NCI-H1092 treated with DMSO at 0.1 percent for 48 hours (cell line): ENCODE results near the gene FMN1.
"Not testable (repeated sequence)": the region's sequence is repeated elsewhere in the genome, so short reads cannot be mapped to it uniquely, and the experiment has no call there.

Experiments
- DNase-seq: peaks from one replicate; lab custom pipeline; 2025; lab: John Stamatoyannopoulos, UW

The FMN1 gene

GRCh38 chr15:32853592-32853991 lies 340.9 kb downstream of the FMN1 start:
- no peak for DNase-seq

GRCh38 chr15:32852771-32853170 lies 341.7 kb downstream of the FMN1 start:
- no peak for DNase-seq

- DNase-seq: no peak
These were observed 342.5 kb downstream of the FMN1 start for GRCh38 chr15:32852017-32852416.

GRCh38 chr15:32851572-32851971 lies 342.9 kb downstream of the FMN1 start:
- DNase-seq: no peak

- no peak for DNase-seq
These were observed 344.5 kb downstream of the FMN1 start for GRCh38 chr15:32849769-32850668.

- DNase-seq: not testable (repeated sequence)
These were observed 347.8 kb downstream of the FMN1 start for GRCh38 chr15:32846671-32847070.

GRCh38 chr15:32844118-32844711 lies 350.3 kb downstream of the FMN1 start:
- peak; percentile 51 for DNase-seq

- no peak for DNase-seq
These were observed 351.2 kb downstream of the FMN1 start for GRCh38 chr15:32843219-32843815.

GRCh38 chr15:32842081-32842480 lies 352.4 kb downstream of the FMN1 start:
- DNase-seq: no peak

- no peak for DNase-seq
These were observed 353.8 kb downstream of the FMN1 start for GRCh38 chr15:32840507-32841245.

GRCh38 chr15:32838820-32839219 lies 355.7 kb downstream of the FMN1 start:
- DNase-seq: peak; percentile 45

GRCh38 chr15:32838338-32838737 lies 356.2 kb downstream of the FMN1 start:
- peak; percentile 23 for DNase-seq

- no peak for DNase-seq
These were observed 356.6 kb downstream of the FMN1 start for GRCh38 chr15:32837935-32838334.

GRCh38 chr15:32834156-32834555 lies 360.4 kb downstream of the FMN1 start:
- DNase-seq: no peak

- DNase-seq: no peak
These were observed 361.1 kb downstream of the FMN1 start for GRCh38 chr15:32833379-32833821.

GRCh38 chr15:32831485-32831884 lies 363.0 kb downstream of the FMN1 start:
- DNase-seq: no peak

GRCh38 chr15:32830241-32830640 lies 364.3 kb downstream of the FMN1 start:
- no peak for DNase-seq

- no peak for DNase-seq
These were observed 365.1 kb downstream of the FMN1 start for GRCh38 chr15:32829436-32829835.

- no peak for DNase-seq
These were observed 365.9 kb downstream of the FMN1 start for GRCh38 chr15:32828507-32829186.

GRCh38 chr15:32826685-32827084 lies 367.8 kb downstream of the FMN1 start:
- DNase-seq: no peak

GRCh38 chr15:32825219-32825618 lies 369.3 kb downstream of the FMN1 start:
- DNase-seq: no peak

- DNase-seq: no peak
These were observed 369.7 kb downstream of the FMN1 start for GRCh38 chr15:32824777-32825176.
